HG03575 (cell line): Measurements from ENCODE around the gene RAD18.

Experiments used
- ATAC-seq: cut with Tn5 transposase; IDR thresholded peaks from one replicate; pipeline ENCODE4 v1.9.1; 2021; ENCODE audit not compliant: unreplicated experiment, insufficient number of reproducible peaks, low FRiP score; ENCODE audit errors: extremely low read depth

Gene RAD18

GRCh38 chr3:8963137-8963853, at the start of gene RAD18:
RAD18 (minus strand) TSS chr3:8963472; CDS start chr3:8963385, 87 bp downstream.
- peak; percentile 40 for ATAC-seq

- ATAC-seq: no peak
These were observed 49.2 kb upstream of the RAD18 start for GRCh38 chr3:9012521-9012920.

GRCh38 chr3:9009976-9010545, 46.8 kb upstream of the RAD18 start:
- no peak for ATAC-seq

GRCh38 chr3:9008550-9009255, 45.4 kb upstream of the RAD18 start:
- no peak for ATAC-seq

- no peak for ATAC-seq
These were observed 44.7 kb upstream of the RAD18 start for GRCh38 chr3:9007928-9008327.

- no peak for ATAC-seq
These were observed 43.9 kb upstream of the RAD18 start for GRCh38 chr3:9007213-9007612.

GRCh38 chr3:9000041-9000440, 36.8 kb upstream of the RAD18 start:
- no peak for ATAC-seq

- no peak for ATAC-seq
These were observed 33.9 kb upstream of the RAD18 start for GRCh38 chr3:8997151-8997550.

GRCh38 chr3:8996681-8997121, 33.4 kb upstream of the RAD18 start:
- ATAC-seq: no peak

- no peak for ATAC-seq
These were observed 32.9 kb upstream of the RAD18 start for GRCh38 chr3:8996216-8996615.

GRCh38 chr3:8994226-8994625, 31.0 kb upstream of the RAD18 start:
- ATAC-seq: no peak

- no peak for ATAC-seq
These were observed 30.1 kb upstream of the RAD18 start for GRCh38 chr3:8993331-8993730.

GRCh38 chr3:8992854-8993253, 29.6 kb upstream of the RAD18 start:
- ATAC-seq: no peak

GRCh38 chr3:8992199-8992598, 28.9 kb upstream of the RAD18 start:
- no peak for ATAC-seq

- ATAC-seq: no peak
These were observed 27.3 kb upstream of the RAD18 start for GRCh38 chr3:8990266-8991215.

GRCh38 chr3:8988791-8989558, 25.7 kb upstream of the RAD18 start:
- ATAC-seq: no peak

GRCh38 chr3:8988384-8988655, 25.0 kb upstream of the RAD18 start:
- ATAC-seq: no peak

- no peak for ATAC-seq
These were observed 24.5 kb upstream of the RAD18 start for GRCh38 chr3:8987645-8988383.
